H9 (cell line): ENCODE results near the gene ABCB6. TPM values are rescaled to one million over a fixed set of nuclear protein-coding genes. Genes with fewer than 3 reads are reported as not detected.

ENCODE experiments used
- DNase-seq: peaks from one replicate; pipeline ENCODE4 v3.0.0-alpha.2; 2017
- H2AFZ ChIP-seq: one replicate; pipeline ENCODE4 v1.6.1; 2013; ENCODE audit warnings: mild to moderate bottlenecking, low read length, control low read depth, moderate library complexity
- H2AK5ac ChIP-seq: 2 replicates; pipeline ENCODE4 v1.6.1; 2013; ENCODE audit warnings: low read length, control low read depth, mixed read lengths; ENCODE audit not compliant: insufficient read length
- H2BK120ac ChIP-seq: one replicate; pipeline ENCODE4 v1.6.1; 2013; ENCODE audit warnings: low read depth, mild to moderate bottlenecking, low read length, control low read depth, inconsistent platforms; ENCODE audit not compliant: poor library complexity, severe bottlenecking
- H2BK12ac ChIP-seq: 2 replicates; pipeline ENCODE4 v1.6.1; 2013; ENCODE audit warnings: low read length, control low read depth, mixed read lengths, low read depth; ENCODE audit not compliant: insufficient read length
- H2BK15ac ChIP-seq: 2 replicates; pipeline ENCODE4 v1.6.1; 2013; ENCODE audit warnings: low read depth, low read length, control low read depth
- H2BK20ac ChIP-seq: one replicate; pipeline ENCODE4 v1.6.1; 2013; ENCODE audit warnings: low read depth, mild to moderate bottlenecking, low read length, control low read depth, inconsistent platforms; ENCODE audit not compliant: poor library complexity, severe bottlenecking
- H2BK5ac ChIP-seq: 2 replicates; pipeline ENCODE4 v1.6.1; 2013; ENCODE audit warnings: low read length, control low read depth, mixed read lengths; ENCODE audit not compliant: insufficient read length
- H3K14ac ChIP-seq: 2 replicates; pipeline ENCODE4 v1.6.1; 2013; ENCODE audit warnings: low read length, control low read depth; ENCODE audit not compliant: insufficient read depth
- H3K18ac ChIP-seq: 2 replicates; pipeline ENCODE4 v1.6.1; 2013; ENCODE audit warnings: low read depth, mild to moderate bottlenecking, mixed read lengths, low read length, control low read depth; ENCODE audit not compliant: insufficient read length
- H3K23ac ChIP-seq: 2 replicates; pipeline ENCODE4 v1.6.1; 2013; ENCODE audit warnings: low read length, control low read depth, mixed read lengths, low read depth; ENCODE audit not compliant: insufficient read length
- H3K23me2 ChIP-seq: 2 replicates; pipeline ENCODE4 v1.6.1; 2013; ENCODE audit warnings: low read depth, mild to moderate bottlenecking, mixed read lengths, low read length, control low read depth; ENCODE audit not compliant: insufficient read length, poor library complexity, severe bottlenecking
- H3K27ac ChIP-seq: 2 replicates; pipeline ENCODE4 v1.5.1; 2013; ENCODE audit warnings: low read length, control low read depth, mixed read lengths, low read depth; ENCODE audit not compliant: insufficient read length
- H3K27me3 ChIP-seq: 2 replicates; pipeline ENCODE4 v1.6.1; 2013; ENCODE audit warnings: low read length, control low read depth, inconsistent platforms; ENCODE audit not compliant: insufficient read depth
- H3K4ac ChIP-seq: 2 replicates; pipeline ENCODE4 v1.6.1; 2013; ENCODE audit warnings: low read depth, mild to moderate bottlenecking, control low read depth, inconsistent platforms, low read length, moderate library complexity
- H3K4me1 ChIP-seq: 2 replicates; pipeline ENCODE4 v1.6.1; 2013; ENCODE audit warnings: low read length, control low read depth, inconsistent platforms; ENCODE audit not compliant: insufficient read depth
- H3K4me2 ChIP-seq: 2 replicates; pipeline ENCODE4 v1.6.1; 2013; ENCODE audit warnings: low read length, control low read depth, mixed read lengths; ENCODE audit not compliant: insufficient read length, insufficient read depth
- H3K56ac ChIP-seq: 2 replicates; pipeline ENCODE4 v1.6.1; 2013; ENCODE audit warnings: low read depth, mild to moderate bottlenecking, mixed read lengths, low read length, control low read depth; ENCODE audit not compliant: insufficient read length
- H3K79me1 ChIP-seq: 2 replicates; pipeline ENCODE4 v1.6.1; 2013; ENCODE audit warnings: low read depth, mild to moderate bottlenecking, moderate library complexity, low read length, control low read depth, inconsistent platforms; ENCODE audit not compliant: insufficient read depth, poor library complexity, severe bottlenecking
- H3K79me2 ChIP-seq: 2 replicates; pipeline ENCODE4 v1.6.1; 2013; ENCODE audit warnings: low read length, control low read depth, inconsistent platforms; ENCODE audit not compliant: insufficient read depth
- H3K9ac ChIP-seq: 2 replicates; pipeline ENCODE4 v1.6.1; 2013; ENCODE audit warnings: low read length, control low read depth, mixed read lengths; ENCODE audit not compliant: insufficient read length; ENCODE audit errors: extremely low read depth
- H3K9me3 ChIP-seq: one replicate; pipeline ENCODE4 v1.6.1; 2013; ENCODE audit warnings: low read depth, low read length, inconsistent platforms; ENCODE audit not compliant: control insufficient read depth
- H3T11ph ChIP-seq: one replicate; pipeline ENCODE4 v1.6.1; 2013; ENCODE audit warnings: mild to moderate bottlenecking, low read length, control low read depth, inconsistent platforms
- H4K20me1 ChIP-seq: one replicate; pipeline ENCODE4 v1.6.1; 2013; ENCODE audit not compliant: control insufficient read depth, insufficient read length, insufficient read depth
- H4K5ac ChIP-seq: 2 replicates; pipeline ENCODE4 v1.6.1; 2013; ENCODE audit warnings: low read depth, mild to moderate bottlenecking, mixed read lengths, low read length, control low read depth; ENCODE audit not compliant: insufficient read length
- H4K8ac ChIP-seq: replicated peaks from 2 replicates; pipeline ENCODE4 v1.6.1; 2013; ENCODE audit warnings: low read length, control low read depth, mixed read lengths, low read depth; ENCODE audit not compliant: insufficient read length
- H4K91ac ChIP-seq: 2 replicates; pipeline ENCODE4 v1.6.1; 2013; ENCODE audit warnings: low read depth, mild to moderate bottlenecking, moderate library complexity, mixed read lengths, low read length, control low read depth; ENCODE audit not compliant: insufficient read length
- H3K27ac Mint-ChIP-seq, 3 experiments: 2 replicates in 2 of 3; 3 replicates in 1 of 3; pipeline ENCODE4 v1.8.0; 2020 to 2021; ENCODE audit warnings: mixed read lengths in 3 of 3, mild to moderate bottlenecking in 1 of 3, moderate library complexity in 1 of 3
- H3K27me3 Mint-ChIP-seq: 2 replicates; pipeline ENCODE4 v1.8.0; 2021; ENCODE audit warnings: low read depth, mild to moderate bottlenecking, moderate library complexity, mixed read lengths
- H3K36me3 Mint-ChIP-seq, 3 experiments: 2 replicates in 2 of 3; 3 replicates in 1 of 3; pipeline ENCODE4 v1.8.0; 2020 to 2021; ENCODE audit warnings: low read depth in 3 of 3, mixed read lengths in 3 of 3; ENCODE audit not compliant: insufficient read depth in 1 of 3
- H3K4me1 Mint-ChIP-seq, 2 experiments: 2 replicates each; pipeline ENCODE4 v1.8.0; 2020; ENCODE audit warnings: mixed read lengths in 2 of 2
- H3K4me3 Mint-ChIP-seq, 2 experiments: 2 replicates in 1 of 2; 3 replicates in 1 of 2; pipeline ENCODE4 v1.8.0; 2020 to 2021; ENCODE audit warnings: mild to moderate bottlenecking in 2 of 2, mixed read lengths in 2 of 2, moderate library complexity in 1 of 2
- H3K9me3 Mint-ChIP-seq, 2 experiments: 2 replicates in 1 of 2; 3 replicates in 1 of 2; pipeline ENCODE4 v1.8.0; 2020; ENCODE audit warnings: mild to moderate bottlenecking in 2 of 2, mixed read lengths in 2 of 2, moderate library complexity in 1 of 2
- CTCF ChIP-seq: fragments of 200-600 bp; sonication (generic); conservative IDR thresholded peaks from 3 replicates; pipeline ENCODE4 v1.8.0; 2021; ENCODE audit warnings: antibody characterized with exemption, mild to moderate bottlenecking
- WGBS: extraction: QIAGEN DNeasy Blood & Tissue Kit; methylation state at CpG from one replicate; pipeline ENCODE4 v1.1.7; 2013; ENCODE audit warnings: missing lambda C conversion rate, low lambda C conversion rate, mixed read lengths; ENCODE audit not compliant: insufficient read length; ENCODE audit errors: extremely low coverage; 5-methylcytosine and 5-hydroxymethylcytosine counted together
- total RNA-seq: library from RNA; stranded (reverse); gene quantifications from 2 replicates; pipeline ENCODE4 v1.2.1, GENCODE V29; 2021

ABCB6 gene
- total RNA-seq, 1 experiment from 2014 or later = 46.4 TPM

- no peaks in the 10 kb centered on the region for H3K9me3 Mint-ChIP-seq
- H3K27ac ChIP-seq = no peak overlapping the region
- H3T11ph ChIP-seq = no peak overlapping the region
- H2BK120ac ChIP-seq = no peak overlapping the region
- H2BK5ac ChIP-seq = no peak overlapping the region
- H3K23ac ChIP-seq = no peak overlapping the region
- no peaks in the 10 kb centered on the region for H3K9me3 ChIP-seq
- peak; percentile 39 for DNase-seq
- H2BK12ac ChIP-seq = no peak overlapping the region
- H3K27ac Mint-ChIP-seq = peak overlapping the region in 2 of 3 experiments; percentile 12 to 92; a peak in 4 of 7 replicates
- H3K56ac ChIP-seq = no peak overlapping the region
- H3K4me1 Mint-ChIP-seq = peaks cover 19 to 23% of the 10 kb centered on the region in 2 experiments
- peaks cover 3% of the 10 kb centered on the region; the same call in 1 of the 2 replicates for H3K27me3 Mint-ChIP-seq
- no peak overlapping the region for H4K8ac ChIP-seq
- no peak overlapping the region for H2BK20ac ChIP-seq
- H3K79me1 ChIP-seq = no peaks in the 10 kb centered on the region
- H3K23me2 ChIP-seq = peaks cover 7% of the 10 kb centered on the region
- H2AFZ ChIP-seq = no peak overlapping the region
- no peak overlapping the region for H3K18ac ChIP-seq
- no peak overlapping the region for H4K5ac ChIP-seq
- no peak overlapping the region for H3K9ac ChIP-seq
- no peaks in the 10 kb centered on the region for H3K4me1 ChIP-seq
- no peaks in the 10 kb centered on the region for H3K27me3 ChIP-seq
- no peak overlapping the region for H2AK5ac ChIP-seq
- H4K20me1 ChIP-seq = no peaks in the 10 kb centered on the region
- no peaks in the 10 kb centered on the region for H3K79me2 ChIP-seq
- TF ChIP-seq CTCF = no peak
- H3K4me3 Mint-ChIP-seq = peak overlapping the region; percentile 36 to 48; a peak in 3 of 5 replicates
- no CpG with 5 or more reads among the region's 6 CpGs for WGBS
- H4K91ac ChIP-seq = no peak overlapping the region
- peaks cover 23 to 61% (median 52%) of the 10 kb centered on the region in 3 experiments for H3K36me3 Mint-ChIP-seq
- no peak overlapping the region for H3K4ac ChIP-seq
- no peak overlapping the region for H3K14ac ChIP-seq
- no peak overlapping the region for H3K4me2 ChIP-seq
- H2BK15ac ChIP-seq = no peak overlapping the region
Observed at GRCh38 chr2:219216535-219216915, 2.2 kb downstream of the ABCB6 start.
